ENCODE measurements around the gene CCL20. TPM values are rescaled to one million over a fixed set of nuclear protein-coding genes. Genes with fewer than 3 reads are reported as not detected.
"Not testable (repeated sequence)": the region's sequence is repeated elsewhere in the genome, so short reads cannot be mapped to it uniquely, and the experiment has no call there.

The CCL20 gene
- total RNA-seq, 2 experiments from 2014 or later, result 1.5 to 2.2 TPM

- POLR2A ChIA-PET, result no interaction called here
- peaks cover 2% of the 10 kb centered on the region for H3K9me3 Mint-ChIP-seq
- H3K27me3 ChIP-seq (ENCODE audit: control insufficient read depth in 1 of 2, insufficient read depth in 2 of 2, low read length in 2 of 2), result no peaks in the 10 kb centered on the region
- no peaks in the 10 kb centered on the region for H3K36me3 Mint-ChIP-seq (ENCODE audit: low read depth)
- H3K4me1 ChIP-seq (ENCODE audit: insufficient read depth, low read length), result no peaks in the 10 kb centered on the region
- DNase-seq (no peak), ATAC-seq (ENCODE audit: poor library complexity) (no peak)
- H3K4me3 ChIP-seq (ENCODE audit: low read length), result no peak overlapping the region
- intact Hi-C loops (cut with DNase I, micrococcal nuclease), result no loop called here
- no peaks in the 10 kb centered on the region for H3K9me3 ChIP-seq (ENCODE audit: control insufficient read depth in 1 of 2, insufficient read depth in 1 of 2, low read length in 2 of 2)
- no peak overlapping the region for H3K27ac ChIP-seq (ENCODE audit: low read depth in 1 of 2, low read length in 2 of 2)
- H3K4me1 Mint-ChIP-seq (ENCODE audit: low read depth), result no peaks in the 10 kb centered on the region
- H3K27me3 Mint-ChIP-seq, result no peaks in the 10 kb centered on the region
- H3K27ac Mint-ChIP-seq, result no peak overlapping the region
- H3K36me3 ChIP-seq (ENCODE audit: insufficient read depth, low read length), result no peaks in the 10 kb centered on the region
- CTCF ChIA-PET, result no interaction called here
- TF ChIP-seq CTCF (IDR thresholded peaks at IDR 0.05), result no peak
- no peak overlapping the region for H3K4me3 Mint-ChIP-seq
Measured at GRCh38 chr2:227793148-227793712, 20.4 kb upstream of the CCL20 start.

GRCh38 chr2:227796045-227796711, 17.5 kb upstream of the CCL20 start:
- intact Hi-C loops (cut with DNase I, micrococcal nuclease), result no loop called here
- no peak for ATAC-seq (ENCODE audit: poor library complexity)
- no peaks in the 10 kb centered on the region for H3K27me3 ChIP-seq (ENCODE audit: control insufficient read depth in 1 of 2, insufficient read depth in 2 of 2, low read length in 2 of 2)
- no peaks in the 10 kb centered on the region for H3K27me3 Mint-ChIP-seq
- no peak overlapping the region for H3K4me3 Mint-ChIP-seq
- H3K4me3 ChIP-seq (ENCODE audit: low read length), result no peak overlapping the region
- H3K9me3 Mint-ChIP-seq, result no peaks in the 10 kb centered on the region
- no peak overlapping the region for H3K27ac Mint-ChIP-seq
- H3K4me1 ChIP-seq (ENCODE audit: insufficient read depth, low read length), result no peaks in the 10 kb centered on the region
- no peak for DNase-seq
- H3K9me3 ChIP-seq (ENCODE audit: control insufficient read depth in 1 of 2, insufficient read depth in 1 of 2, low read length in 2 of 2), result no peaks in the 10 kb centered on the region
- CTCF ChIA-PET, result interaction anchor here (2.0 kb wide), 1 partner anchor 13 kb away, joined by 4 read pairs; no protein-coding TSS in a partner anchor
- no peak for TF ChIP-seq CTCF (IDR thresholded peaks at IDR 0.05)
- H3K4me1 Mint-ChIP-seq (ENCODE audit: low read depth), result no peaks in the 10 kb centered on the region
- H3K27ac ChIP-seq (ENCODE audit: low read depth in 1 of 2, low read length in 2 of 2), result no peak overlapping the region
- POLR2A ChIA-PET, result no interaction called here
- no peaks in the 10 kb centered on the region for H3K36me3 Mint-ChIP-seq (ENCODE audit: low read depth)
- no peaks in the 10 kb centered on the region for H3K36me3 ChIP-seq (ENCODE audit: insufficient read depth, low read length)

- H3K4me1 Mint-ChIP-seq (ENCODE audit: low read depth); H3K27ac Mint-ChIP-seq; H3K36me3 ChIP-seq (ENCODE audit: insufficient read depth, low read length); H3K9me3 Mint-ChIP-seq; DNase-seq; H3K9me3 ChIP-seq (ENCODE audit: control insufficient read depth in 1 of 2, insufficient read depth in 1 of 2, low read length in 2 of 2); H3K4me3 Mint-ChIP-seq; H3K27me3 Mint-ChIP-seq; H3K4me1 ChIP-seq (ENCODE audit: insufficient read depth, low read length); POLR2A ChIA-PET; H3K27ac ChIP-seq (ENCODE audit: low read depth in 1 of 2, low read length in 2 of 2); H3K27me3 ChIP-seq (ENCODE audit: control insufficient read depth in 1 of 2, insufficient read depth in 2 of 2, low read length in 2 of 2); ATAC-seq (ENCODE audit: poor library complexity); intact Hi-C loops (cut with DNase I, micrococcal nuclease); H3K36me3 Mint-ChIP-seq (ENCODE audit: low read depth); H3K4me3 ChIP-seq (ENCODE audit: low read length): not testable (repeated sequence)
- CTCF ChIA-PET, result interaction anchor here (2.0 kb wide), 1 partner anchor 13 kb away, joined by 4 read pairs; no protein-coding TSS in a partner anchor
Measured at GRCh38 chr2:227796768-227797167, 16.9 kb upstream of the CCL20 start.

GRCh38 chr2:227799202-227799601, 14.4 kb upstream of the CCL20 start:
- no peak for DNase-seq
- Histone ChIP-seq H3K4me3 (ENCODE audit: low read length) (no peak overlapping the region), H3K27ac (ENCODE audit: low read depth in 1 of 2, low read length in 2 of 2) (no peak overlapping the region), H3K9me3 (ENCODE audit: control insufficient read depth in 1 of 2, insufficient read depth in 1 of 2, low read length in 2 of 2) (no peaks in the 10 kb centered on the region), H3K36me3 (ENCODE audit: insufficient read depth, low read length) (no peaks in the 10 kb centered on the region), H3K27me3 (ENCODE audit: control insufficient read depth in 1 of 2, insufficient read depth in 2 of 2, low read length in 2 of 2) (no peaks in the 10 kb centered on the region), H3K4me1 (ENCODE audit: insufficient read depth, low read length) (no peaks in the 10 kb centered on the region)
- H3K27me3 Mint-ChIP-seq, result no peaks in the 10 kb centered on the region
- no peaks in the 10 kb centered on the region for H3K4me1 Mint-ChIP-seq (ENCODE audit: low read depth)
- CTCF ChIA-PET, result no interaction called here
- no peak overlapping the region for H3K27ac Mint-ChIP-seq
- H3K4me3 Mint-ChIP-seq, result no peak overlapping the region
- no peaks in the 10 kb centered on the region for H3K36me3 Mint-ChIP-seq (ENCODE audit: low read depth)
- TF ChIP-seq CTCF (IDR thresholded peaks at IDR 0.05), result no peak
- intact Hi-C loops (cut with DNase I, micrococcal nuclease), result no loop called here
- POLR2A ChIA-PET, result no interaction called here
- no peak for ATAC-seq (ENCODE audit: poor library complexity)
- H3K9me3 Mint-ChIP-seq, result no peaks in the 10 kb centered on the region
